Measurements from ENCODE around the gene CAMKMT.

Gene CAMKMT

GRCh38 chr2:44722026-44722625 lies 360.4 kb downstream of the CAMKMT start:
- Histone ChIP-seq H3K9me2 (ENCODE audit: low read depth, low read length) (no peaks in the 10 kb centered on the region), H3K4me1 (ENCODE audit: insufficient read depth, low read length, severe bottlenecking) (peaks cover 20% of the 10 kb centered on the region), H4K20me1 (ENCODE audit: insufficient read depth, low read length) (no peaks in the 10 kb centered on the region), H3F3A (ENCODE audit: insufficient read depth, low read length) (no peaks in the 10 kb centered on the region), H3K79me2 (ENCODE audit: insufficient read depth, low read length) (no peaks in the 10 kb centered on the region), H3K4me2 (ENCODE audit: low read length) (peak overlapping the region; percentile 50), H3K9me3 (ENCODE audit: low read length) (no peaks in the 10 kb centered on the region), H2AFZ (ENCODE audit: low read length) (0 out of 2 replicates have a peak overlapping the region, but pooled peaks have one; percentile 65), H3K9ac (ENCODE audit: low read length) (peak overlapping the region; percentile 29), H3K27ac (ENCODE audit: low read depth, low read length, poor library complexity, severe bottlenecking) (peak overlapping the region; percentile 82), H3K4me3 (ENCODE audit: low read depth, low read length, poor library complexity, severe bottlenecking) (no peak overlapping the region), H3K27me3 (ENCODE audit: insufficient read depth, low read length) (no peaks in the 10 kb centered on the region), H3K36me3 (ENCODE audit: insufficient read depth, low read length) (no peaks in the 10 kb centered on the region)
- TF ChIP-seq CTCF (IDR thresholded peaks at IDR 0.05; ENCODE audit: low read length) = no peak
- no peak for TF ChIP-seq EZH2 (IDR thresholded peaks at IDR 0.05; ENCODE audit: borderline replicate concordance, low read length)

GRCh38 chr2:44723921-44724320 lies 362.2 kb downstream of the CAMKMT start:
- Histone ChIP-seq H3F3A (ENCODE audit: insufficient read depth, low read length) (no peaks in the 10 kb centered on the region), H3K4me1 (ENCODE audit: insufficient read depth, low read length, severe bottlenecking) (peaks cover 20% of the 10 kb centered on the region), H3K27me3 (ENCODE audit: insufficient read depth, low read length) (no peaks in the 10 kb centered on the region), H2AFZ (ENCODE audit: low read length) (no peak overlapping the region), H4K20me1 (ENCODE audit: insufficient read depth, low read length) (no peaks in the 10 kb centered on the region), H3K9me2 (ENCODE audit: low read depth, low read length) (no peaks in the 10 kb centered on the region), H3K9me3 (ENCODE audit: low read length) (no peaks in the 10 kb centered on the region), H3K79me2 (ENCODE audit: insufficient read depth, low read length) (no peaks in the 10 kb centered on the region), H3K4me2 (ENCODE audit: low read length) (no peak overlapping the region), H3K27ac (ENCODE audit: low read depth, low read length, poor library complexity, severe bottlenecking) (no peak overlapping the region), H3K4me3 (ENCODE audit: low read depth, low read length, poor library complexity, severe bottlenecking) (no peak overlapping the region), H3K36me3 (ENCODE audit: insufficient read depth, low read length) (no peaks in the 10 kb centered on the region), H3K9ac (ENCODE audit: low read length) (no peak overlapping the region)
- no peak for TF ChIP-seq CTCF (IDR thresholded peaks at IDR 0.05; ENCODE audit: low read length)

DNA sequence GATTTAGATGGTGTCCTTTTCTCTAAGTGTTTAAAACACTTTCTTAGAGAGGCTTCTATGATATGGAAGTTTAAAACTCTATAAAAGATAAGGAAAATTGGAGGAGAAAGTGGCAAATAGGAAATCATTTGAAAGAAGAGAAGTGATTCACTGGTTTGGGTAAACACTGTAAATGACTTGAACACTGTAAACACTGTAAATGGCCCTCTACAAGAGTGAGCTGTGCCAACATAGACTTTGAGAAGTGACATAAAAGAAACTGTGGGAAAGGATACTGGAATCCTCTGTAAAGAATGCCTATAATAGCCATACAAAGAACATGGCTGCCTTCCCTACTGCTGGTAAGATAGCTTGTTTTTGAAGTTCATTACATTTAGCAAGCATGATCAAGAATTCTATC lies 368.8 kb downstream of the CAMKMT start:
- no peak overlapping the region for H3K9ac ChIP-seq (ENCODE audit: low read length)
- H4K20me1 ChIP-seq (ENCODE audit: insufficient read depth, low read length) = no peaks in the 10 kb centered on the region
- H3K9me3 ChIP-seq (ENCODE audit: low read length) = no peaks in the 10 kb centered on the region
- no peaks in the 10 kb centered on the region for H3K79me2 ChIP-seq (ENCODE audit: insufficient read depth, low read length)
- no peaks in the 10 kb centered on the region for H3K4me1 ChIP-seq (ENCODE audit: insufficient read depth, low read length, severe bottlenecking)
- H3K36me3 ChIP-seq (ENCODE audit: insufficient read depth, low read length) = no peaks in the 10 kb centered on the region
- no peaks in the 10 kb centered on the region for H3K27me3 ChIP-seq (ENCODE audit: insufficient read depth, low read length)
- H3K9me2 ChIP-seq (ENCODE audit: low read depth, low read length) = no peaks in the 10 kb centered on the region
- H2AFZ ChIP-seq (ENCODE audit: low read length) = no peak overlapping the region
- no peak overlapping the region for H3K27ac ChIP-seq (ENCODE audit: low read depth, low read length, poor library complexity, severe bottlenecking)
- no peak overlapping the region for H3K4me2 ChIP-seq (ENCODE audit: low read length)
- no peaks in the 10 kb centered on the region for H3F3A ChIP-seq (ENCODE audit: insufficient read depth, low read length)
- TF ChIP-seq CTCF (IDR thresholded peaks at IDR 0.05; ENCODE audit: low read length) (no peak), EZH2 (IDR thresholded peaks at IDR 0.05; ENCODE audit: borderline replicate concordance, low read length) (no peak)
- H3K4me3 ChIP-seq (ENCODE audit: low read depth, low read length, poor library complexity, severe bottlenecking) = no peak overlapping the region
